ENCODE results near the gene VPS8.
"Not testable (repeated sequence)": the region's sequence is repeated elsewhere in the genome, so short reads cannot be mapped to it uniquely, and the experiment has no call there.

Gene VPS8

GRCh38 chr3:185009650-185010049, 197.7 kb downstream of the VPS8 start:
- no peak overlapping the region for H3K9ac ChIP-seq (ENCODE audit: low read length)
- no peaks in the 10 kb centered on the region for H3F3A ChIP-seq (ENCODE audit: insufficient read depth, low read length)
- H3K27ac ChIP-seq (ENCODE audit: low read depth, low read length, poor library complexity, severe bottlenecking) = no peak overlapping the region
- H3K4me3 ChIP-seq (ENCODE audit: low read depth, low read length, poor library complexity, severe bottlenecking) = no peak overlapping the region
- H3K9me3 ChIP-seq (ENCODE audit: low read length) = peaks cover 16% of the 10 kb centered on the region
- H3K9me2 ChIP-seq (ENCODE audit: low read depth, low read length) = no peaks in the 10 kb centered on the region
- H3K36me3 ChIP-seq (ENCODE audit: insufficient read depth, low read length) = peaks cover 16% of the 10 kb centered on the region
- no peaks in the 10 kb centered on the region for H3K27me3 ChIP-seq (ENCODE audit: insufficient read depth, low read length)
- H4K20me1 ChIP-seq (ENCODE audit: insufficient read depth, low read length) = no peaks in the 10 kb centered on the region
- no peak overlapping the region for H2AFZ ChIP-seq (ENCODE audit: low read length)
- TF ChIP-seq EZH2 (IDR thresholded peaks at IDR 0.05; ENCODE audit: borderline replicate concordance, low read length) = no peak
- TF ChIP-seq CTCF (IDR thresholded peaks at IDR 0.05; ENCODE audit: low read length) = no peak
- H3K4me2 ChIP-seq (ENCODE audit: low read length) = no peak overlapping the region
- H3K79me2 ChIP-seq (ENCODE audit: insufficient read depth, low read length) = no peaks in the 10 kb centered on the region
- H3K4me1 ChIP-seq (ENCODE audit: insufficient read depth, low read length, severe bottlenecking) = no peaks in the 10 kb centered on the region

GRCh38 chr3:185017584-185017983, 205.6 kb downstream of the VPS8 start:
- H3K9ac ChIP-seq (ENCODE audit: low read length); H3K4me1 ChIP-seq (ENCODE audit: insufficient read depth, low read length, severe bottlenecking); H3K27ac ChIP-seq (ENCODE audit: low read depth, low read length, poor library complexity, severe bottlenecking); H3F3A ChIP-seq (ENCODE audit: insufficient read depth, low read length); H4K20me1 ChIP-seq (ENCODE audit: insufficient read depth, low read length); H3K9me2 ChIP-seq (ENCODE audit: low read depth, low read length); H2AFZ ChIP-seq (ENCODE audit: low read length); H3K27me3 ChIP-seq (ENCODE audit: insufficient read depth, low read length); H3K79me2 ChIP-seq (ENCODE audit: insufficient read depth, low read length); H3K4me2 ChIP-seq (ENCODE audit: low read length); H3K4me3 ChIP-seq (ENCODE audit: low read depth, low read length, poor library complexity, severe bottlenecking); H3K9me3 ChIP-seq (ENCODE audit: low read length): not testable (repeated sequence)
- H3K36me3 ChIP-seq (ENCODE audit: insufficient read depth, low read length) = peaks cover 10% of the 10 kb centered on the region

GRCh38 chr3:185017996-185018395, 206.0 kb downstream of the VPS8 start:
- H3K27me3 ChIP-seq (ENCODE audit: insufficient read depth, low read length); H3K4me2 ChIP-seq (ENCODE audit: low read length); H4K20me1 ChIP-seq (ENCODE audit: insufficient read depth, low read length); H3K27ac ChIP-seq (ENCODE audit: low read depth, low read length, poor library complexity, severe bottlenecking); H3K9me2 ChIP-seq (ENCODE audit: low read depth, low read length); H3K79me2 ChIP-seq (ENCODE audit: insufficient read depth, low read length); H3F3A ChIP-seq (ENCODE audit: insufficient read depth, low read length); H3K9ac ChIP-seq (ENCODE audit: low read length); H3K4me1 ChIP-seq (ENCODE audit: insufficient read depth, low read length, severe bottlenecking); H2AFZ ChIP-seq (ENCODE audit: low read length); H3K9me3 ChIP-seq (ENCODE audit: low read length); H3K4me3 ChIP-seq (ENCODE audit: low read depth, low read length, poor library complexity, severe bottlenecking): not testable (repeated sequence)
- H3K36me3 ChIP-seq (ENCODE audit: insufficient read depth, low read length) = peaks cover 10% of the 10 kb centered on the region

- H3K4me1 ChIP-seq (ENCODE audit: insufficient read depth, low read length, severe bottlenecking) = peaks cover 5% of the 10 kb centered on the region
These were observed 209.3 kb downstream of the VPS8 start for GRCh38 chr3:185021256-185021655.

More at GRCh38 chr3:185021256-185021655, 209.3 kb downstream of the VPS8 start:
- Histone ChIP-seq H3K27me3 (ENCODE audit: insufficient read depth, low read length) (no peaks in the 10 kb centered on the region), H3K36me3 (ENCODE audit: insufficient read depth, low read length) (peaks cover 16% of the 10 kb centered on the region), H3K9me3 (ENCODE audit: low read length) (peaks cover 3% of the 10 kb centered on the region; the same call in 1 of the 2 replicates), H3K27ac (ENCODE audit: low read depth, low read length, poor library complexity, severe bottlenecking) (no peak overlapping the region), H2AFZ (ENCODE audit: low read length) (no peak overlapping the region), H3F3A (ENCODE audit: insufficient read depth, low read length) (no peaks in the 10 kb centered on the region), H3K4me2 (ENCODE audit: low read length) (no peak overlapping the region), H3K9ac (ENCODE audit: low read length) (no peak overlapping the region), H3K4me3 (ENCODE audit: low read depth, low read length, poor library complexity, severe bottlenecking) (no peak overlapping the region), H3K9me2 (ENCODE audit: low read depth, low read length) (no peaks in the 10 kb centered on the region), H3K79me2 (ENCODE audit: insufficient read depth, low read length) (no peaks in the 10 kb centered on the region), H4K20me1 (ENCODE audit: insufficient read depth, low read length) (no peaks in the 10 kb centered on the region)
- no peak for TF ChIP-seq EZH2 (IDR thresholded peaks at IDR 0.05; ENCODE audit: borderline replicate concordance, low read length)
- no peak for TF ChIP-seq CTCF (IDR thresholded peaks at IDR 0.05; ENCODE audit: low read length)

Measured in OCI-LY1 (cell line).